NCI-H774 (cell line): ENCODE data around the gene SLA2.
"Not testable (repeated sequence)": the region's sequence is repeated elsewhere in the genome, so short reads cannot be mapped to it uniquely, and the experiment has no call there.

Source experiments
- DNase-seq: peaks from one replicate; lab custom pipeline; 2025; lab: John Stamatoyannopoulos, UW

The SLA2 gene

DNA sequence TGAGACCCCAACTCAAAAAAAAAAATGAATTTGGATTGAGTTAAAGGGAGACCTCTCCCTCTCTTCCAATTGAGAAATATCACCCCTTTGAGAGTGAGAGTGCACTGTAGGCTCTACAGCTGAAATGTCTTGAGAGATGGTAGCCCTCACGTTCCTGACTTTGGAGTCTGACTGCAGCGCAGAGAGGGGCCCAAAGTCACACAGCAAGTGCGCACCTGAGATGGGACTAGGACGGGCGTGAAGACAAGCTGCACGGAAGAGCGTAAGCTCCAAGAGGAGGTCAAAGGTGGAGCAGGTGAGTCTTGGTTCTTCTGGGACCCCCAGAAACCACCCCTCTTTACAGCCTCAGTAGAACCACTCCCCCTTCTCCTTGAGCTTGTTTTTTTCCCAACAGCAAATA, 643 bp downstream of the SLA2 start:
- DNase-seq = no peak

DNA sequence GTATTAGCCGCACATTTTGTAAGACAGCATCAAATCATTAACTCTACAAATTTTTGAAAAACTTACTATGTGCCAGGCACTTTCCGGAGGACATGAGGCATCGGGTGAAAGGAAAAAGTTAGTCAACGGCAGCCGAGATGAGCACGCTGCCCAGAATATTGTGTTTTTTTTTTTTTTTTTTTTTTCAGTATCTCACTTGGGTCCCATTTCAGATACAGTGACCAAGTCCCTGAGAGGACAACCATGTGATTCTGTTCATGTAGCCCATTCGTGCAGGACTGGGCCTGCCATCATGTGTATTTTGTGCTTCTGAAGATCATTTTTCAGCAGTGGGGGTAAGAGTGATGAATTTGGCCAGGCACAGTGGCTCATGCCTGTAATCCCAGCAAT, 1.3 kb downstream of the SLA2 start:
- DNase-seq = no peak

DNA sequence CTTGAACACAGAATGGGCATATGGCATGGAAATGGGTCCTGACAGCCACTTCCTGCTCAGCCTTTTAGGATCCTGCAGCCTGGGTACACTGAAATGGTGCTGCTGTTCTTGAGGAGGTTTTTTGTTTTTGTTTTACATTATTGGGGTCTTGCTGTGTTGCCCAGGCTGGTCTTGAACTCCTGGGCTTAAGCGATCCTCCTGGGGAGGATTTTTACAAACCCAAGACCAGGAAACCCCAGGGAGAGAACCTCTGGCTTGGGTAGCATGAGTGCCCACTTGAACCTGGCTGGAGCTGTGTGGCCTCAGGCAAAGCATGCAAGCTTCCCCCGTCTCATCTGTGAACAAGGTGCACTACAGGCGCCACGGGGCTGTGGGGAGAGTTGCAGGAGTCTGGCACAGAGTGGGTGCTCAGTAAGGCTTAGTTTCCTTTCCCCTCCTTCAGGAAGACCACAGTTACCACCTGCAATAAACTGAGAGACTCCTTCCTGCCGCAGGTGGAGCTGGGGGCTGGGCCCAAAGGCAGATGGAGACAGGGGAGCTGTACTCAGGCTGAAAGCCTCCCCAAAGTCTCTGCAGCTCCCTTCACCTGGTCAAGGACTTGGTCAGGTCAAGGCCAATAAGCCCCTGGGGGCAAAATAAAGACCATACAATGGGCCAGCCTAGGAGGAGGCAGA, 1.8 kb downstream of the SLA2 start:
- DNase-seq = no peak

DNA sequence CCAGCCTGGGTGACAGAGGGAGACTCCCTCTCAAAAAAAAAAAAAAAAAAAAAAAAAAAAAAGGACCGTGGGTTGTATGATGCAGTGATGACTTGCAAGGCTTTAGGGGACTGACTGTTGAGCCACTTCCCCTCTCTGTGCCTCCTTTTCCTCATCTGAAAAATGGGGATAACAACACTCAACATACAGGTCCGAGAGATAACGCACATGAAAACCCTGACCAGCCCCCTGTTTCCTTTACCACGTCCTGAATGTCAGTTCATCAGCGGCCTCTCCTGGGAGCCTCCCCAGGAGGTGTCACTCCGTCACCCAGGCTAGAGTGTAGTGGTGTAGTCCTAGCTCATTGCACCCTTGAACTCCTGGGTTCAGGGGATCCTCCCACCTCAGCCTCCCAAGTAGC, 3.9 kb downstream of the SLA2 start:
- DNase-seq = no peak

DNA sequence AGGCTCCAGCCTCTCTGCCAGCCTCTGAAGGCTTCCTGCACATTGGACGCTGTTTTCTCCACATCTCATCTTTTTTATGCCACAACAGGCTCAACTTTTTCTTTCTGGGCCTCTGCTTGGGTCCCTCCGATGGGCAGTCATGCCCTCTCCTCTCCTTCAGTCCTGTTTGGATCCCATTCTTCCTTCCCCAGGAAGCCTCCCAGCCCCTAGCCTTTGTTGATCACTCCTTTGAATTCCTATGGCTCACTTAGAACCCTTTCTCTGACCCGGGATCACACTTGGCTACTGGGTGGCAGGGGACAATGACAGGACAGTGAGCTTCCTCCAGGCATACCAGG, 4.5 kb downstream of the SLA2 start:
- DNase-seq = no peak

GRCh38 chr20:36638876-36639400, 7.1 kb downstream of the SLA2 start:
- DNase-seq = not testable (repeated sequence)

DNA sequence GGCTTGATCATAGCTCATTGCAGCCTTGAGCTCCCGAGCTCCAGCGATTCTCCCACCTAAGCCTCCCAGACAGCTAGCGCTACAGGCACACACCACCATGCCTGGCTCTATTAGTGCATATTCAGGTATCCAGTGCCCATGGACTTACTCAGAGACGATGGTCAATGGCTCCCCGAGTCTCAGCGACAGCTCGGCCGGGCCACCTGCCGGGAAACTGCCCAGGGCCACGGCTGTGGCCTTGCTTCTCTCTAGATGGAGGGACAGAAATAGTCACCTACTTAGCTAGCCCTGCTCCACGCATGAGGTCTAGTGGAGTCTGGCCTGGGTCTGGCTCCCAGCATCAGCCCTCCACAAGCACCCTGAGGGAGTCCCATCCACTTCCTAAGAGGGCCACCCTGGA, 11.7 kb downstream of the SLA2 start:
- DNase-seq = no peak

GRCh38 chr20:36633285-36633772, 12.7 kb downstream of the SLA2 start:
- DNase-seq = no peak

DNA sequence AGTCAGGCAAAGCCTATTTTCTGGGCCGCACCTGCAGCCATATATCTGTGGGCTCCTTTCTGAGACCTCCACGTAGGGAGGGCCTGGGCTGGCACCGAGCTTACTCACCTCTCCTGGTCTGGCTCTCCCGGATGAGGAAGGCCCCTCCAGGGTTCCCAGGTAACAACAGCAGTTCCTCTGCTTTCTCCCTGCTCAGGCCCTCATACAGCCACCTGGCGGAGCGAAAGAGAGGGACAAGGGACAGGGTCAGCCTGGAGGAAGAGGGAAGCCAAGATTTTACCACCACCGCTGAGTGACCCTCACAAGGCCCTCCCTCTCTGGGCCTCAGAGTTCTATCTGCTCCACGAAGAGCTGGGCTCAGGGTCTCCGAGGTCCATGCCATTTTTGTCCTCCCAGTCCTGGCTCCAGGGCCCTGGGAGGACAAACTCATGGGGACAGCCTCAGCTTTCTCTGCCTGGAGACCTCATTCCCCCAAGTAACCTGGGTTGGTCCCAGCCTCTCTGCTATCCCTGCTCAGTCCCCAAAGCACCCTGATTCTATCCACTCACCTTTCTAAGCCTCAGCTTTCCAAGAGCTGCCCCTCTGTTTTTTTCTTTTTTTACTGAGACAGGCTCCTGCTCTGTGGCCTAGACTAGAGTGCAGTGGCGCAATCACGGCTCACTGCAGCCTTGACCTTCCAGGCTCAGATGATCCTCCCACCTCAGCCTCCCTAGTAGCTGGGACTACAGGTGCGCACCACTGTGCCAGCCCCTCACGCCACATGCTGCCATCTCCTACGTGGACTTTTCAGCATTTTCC, 13.3 kb downstream of the SLA2 start:
- no peak for DNase-seq

DNA sequence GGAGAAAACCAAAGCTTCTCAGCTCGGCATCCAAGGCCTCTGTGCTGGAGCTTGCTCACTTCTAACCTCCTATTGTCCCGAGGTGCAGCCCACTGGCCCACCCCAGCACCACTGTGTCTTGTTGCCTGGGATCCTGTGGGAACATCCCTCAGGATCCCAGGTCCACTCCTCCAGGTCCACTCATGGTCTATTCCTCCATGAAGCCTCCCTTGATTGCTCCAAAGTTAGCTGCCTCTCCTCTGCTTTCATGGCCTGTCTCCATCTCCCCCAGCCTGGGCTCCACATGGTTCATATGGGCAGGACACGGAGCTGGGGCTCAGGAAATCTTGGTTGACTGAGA, 13.9 kb downstream of the SLA2 start:
- DNase-seq = no peak

GRCh38 chr20:36631646-36632045, 14.3 kb downstream of the SLA2 start:
- DNase-seq = no peak

GRCh38 chr20:36629719-36630681, 16.0 kb downstream of the SLA2 start:
- no peak for DNase-seq

- no peak for DNase-seq
Measured at GRCh38 chr20:36628076-36628475, 17.9 kb downstream of the SLA2 start.

DNA sequence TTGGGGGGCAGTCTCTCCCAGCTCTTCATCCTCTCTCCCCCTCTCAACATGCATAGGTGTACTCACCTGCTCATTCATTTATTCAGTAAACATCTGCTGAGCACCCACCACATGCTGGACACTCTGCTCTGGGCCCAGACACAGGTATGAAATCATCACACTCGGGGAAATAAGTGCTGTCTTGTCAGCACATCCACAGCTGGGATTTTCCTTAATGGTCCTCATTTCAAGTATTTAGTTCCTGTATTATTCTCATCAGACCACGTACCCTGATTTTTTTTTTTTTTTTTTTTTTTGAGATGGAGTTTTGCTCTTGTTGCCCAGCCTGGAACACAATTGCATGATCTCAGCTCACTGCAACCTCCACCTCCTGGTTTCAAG, 21.1 kb downstream of the SLA2 start:
- DNase-seq = no peak

GRCh38 chr20:36624068-36624943, 21.7 kb downstream of the SLA2 start:
- peak; percentile 25 for DNase-seq

DNA sequence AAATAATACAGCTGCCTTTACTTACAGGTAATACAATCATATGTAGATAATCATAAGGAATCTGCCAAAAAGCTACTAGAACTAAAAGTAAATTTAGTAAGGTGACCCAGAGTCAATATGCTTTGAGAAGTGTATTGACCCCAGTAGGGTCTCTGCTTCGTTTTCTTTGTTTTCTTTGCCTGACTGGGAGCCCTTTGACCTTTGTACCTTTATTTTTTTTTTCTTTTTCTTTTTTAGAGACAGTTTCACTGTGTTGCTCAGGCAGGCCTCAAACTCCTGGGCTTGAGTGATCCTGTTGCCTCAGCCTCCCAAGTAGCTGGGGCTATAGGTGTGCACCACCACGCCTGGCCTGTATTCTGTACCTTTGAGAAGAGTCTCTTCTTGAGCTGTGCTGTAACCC, 22.6 kb downstream of the SLA2 start:
- DNase-seq = no peak

- DNase-seq = no peak
Measured at GRCh38 chr20:36620917-36621316, 25.1 kb downstream of the SLA2 start.

DNA sequence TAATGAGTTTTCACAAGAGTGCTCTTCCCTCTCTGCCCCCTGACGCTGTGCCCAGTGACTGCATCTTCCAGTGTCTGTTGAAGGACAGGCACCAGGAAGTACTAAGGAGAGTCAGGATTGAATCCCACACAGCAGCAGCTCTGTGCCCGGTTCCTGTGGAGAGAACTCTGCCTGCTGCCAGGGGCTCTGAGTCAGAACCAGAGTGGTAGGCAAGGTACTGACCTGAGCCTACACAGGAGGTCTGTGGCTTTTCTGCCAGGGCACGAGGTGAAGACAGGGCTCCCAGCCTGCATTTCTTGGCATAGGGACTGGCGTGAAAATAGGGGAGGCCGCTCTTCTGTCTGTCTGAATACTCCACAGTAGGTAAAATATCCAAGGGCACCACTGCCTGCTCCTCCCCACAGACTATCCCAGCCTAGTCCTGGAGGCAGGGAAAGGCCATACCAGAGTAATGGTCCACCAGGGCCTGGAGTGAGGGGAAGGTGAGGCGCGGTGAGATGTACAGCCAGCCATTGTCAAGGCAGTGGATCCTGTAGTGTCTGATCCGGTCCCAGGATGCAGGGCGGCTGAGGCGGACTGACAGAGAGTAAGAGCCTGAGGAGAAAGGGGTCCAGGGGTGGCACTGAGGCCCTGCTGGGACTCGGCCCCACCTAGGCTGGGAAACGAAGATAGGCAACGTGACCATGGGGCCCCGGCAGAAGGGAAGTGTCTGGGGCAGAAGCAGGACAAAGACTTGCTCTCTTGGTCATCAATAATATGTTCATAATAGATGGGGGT, 31.0 kb downstream of the SLA2 start:
- DNase-seq = no peak

DNA sequence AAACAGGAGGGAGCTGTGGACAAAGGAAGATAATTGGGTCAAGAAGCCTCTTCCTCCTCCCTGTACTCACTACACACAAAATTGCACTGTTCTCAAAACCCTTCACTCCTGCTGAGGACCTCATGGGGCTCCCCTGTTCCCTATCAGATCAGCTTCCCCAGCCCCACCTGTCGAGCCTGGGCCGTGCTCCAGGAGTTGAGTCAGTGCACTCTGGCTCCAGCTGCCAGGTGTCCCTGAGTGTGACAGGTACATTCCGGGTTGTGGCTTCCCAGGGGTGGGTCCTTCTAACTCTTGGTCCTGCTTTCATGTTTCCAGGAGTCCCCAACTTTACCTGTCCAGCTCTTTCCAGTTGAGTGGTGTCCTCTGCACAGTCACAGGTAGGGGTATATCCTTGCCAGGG, 32.0 kb downstream of the SLA2 start:
- DNase-seq = peak; percentile 9

DNA sequence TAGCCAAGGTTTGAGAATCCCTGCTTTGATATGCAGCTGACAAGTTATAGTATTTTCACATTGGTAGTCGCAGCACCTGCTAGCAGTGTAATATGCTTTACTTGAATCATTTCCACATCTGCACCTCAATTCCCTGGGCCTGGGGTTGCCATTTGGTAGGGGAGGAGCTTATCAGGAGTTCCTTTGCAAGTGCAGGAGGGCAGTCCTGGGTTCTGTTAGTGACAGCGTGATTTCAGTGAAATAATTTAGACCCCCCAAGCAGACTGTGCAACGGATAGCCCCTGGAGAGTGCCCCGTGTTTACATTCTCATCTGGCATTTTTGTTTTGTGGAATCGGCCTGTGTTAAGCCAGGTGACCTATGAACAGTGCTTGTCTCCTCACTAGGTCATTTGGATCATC, 34.4 kb downstream of the SLA2 start:
- no peak for DNase-seq

GRCh38 chr20:36608388-36608728, 37.6 kb downstream of the SLA2 start:
- DNase-seq = not testable (repeated sequence)
